Smooth muscle cell (in vitro differentiated cells): Measurements from ENCODE around the gene SIVA1. TPM values are rescaled to one million over a fixed set of nuclear protein-coding genes. Genes with fewer than 3 reads are reported as not detected.

Experiments used
- DNase-seq: peaks from one replicate; lab custom pipeline; 2025; ENCODE audit not compliant: unreplicated experiment; lab: John Stamatoyannopoulos, UW
- H2AFZ ChIP-seq: fragments of 200-600 bp; sonication (generic); 2 replicates; pipeline ENCODE4 v1.6.0; 2016; ENCODE audit warnings: antibody characterized with exemption, low read depth, mild to moderate bottlenecking
- H3F3A ChIP-seq: fragments of 200-600 bp; sonication (generic); 2 replicates; pipeline ENCODE4 v1.6.0; 2017; ENCODE audit warnings: antibody characterized with exemption, low read depth
- H3K27ac ChIP-seq: fragments of 200-600 bp; sonication (generic); 2 replicates; pipeline ENCODE4 v1.5.1; 2016; ENCODE audit warnings: low read depth, mild to moderate bottlenecking
- H3K27me3 ChIP-seq: fragments of 200-600 bp; sonication (generic); 2 replicates; pipeline ENCODE4 v1.6.1; 2016; ENCODE audit warnings: low read depth, mild to moderate bottlenecking
- H3K36me3 ChIP-seq: fragments of 200-600 bp; sonication (generic); 2 replicates; pipeline ENCODE4 v1.5.1; 2016; ENCODE audit warnings: low read depth
- H3K4me1 ChIP-seq: fragments of 200-600 bp; sonication (generic); 2 replicates; pipeline ENCODE4 v1.5.1; 2016; ENCODE audit warnings: low read depth
- H3K4me2 ChIP-seq: fragments of 200-600 bp; sonication (generic); 2 replicates; pipeline ENCODE4 v1.6.0; 2016; ENCODE audit warnings: mild to moderate bottlenecking
- H3K4me3 ChIP-seq: fragments of 200-600 bp; sonication (generic); 2 replicates; pipeline ENCODE4 v1.5.1; 2016; ENCODE audit warnings: mild to moderate bottlenecking
- H3K79me2 ChIP-seq: fragments of 200-600 bp; sonication (generic); 2 replicates; pipeline ENCODE4 v1.6.0; 2016; ENCODE audit warnings: low read depth, mild to moderate bottlenecking
- H3K9ac ChIP-seq: fragments of 200-600 bp; sonication (generic); 2 replicates; pipeline ENCODE4 v1.6.0; 2016; ENCODE audit warnings: low read depth
- H3K9me3 ChIP-seq: fragments of 200-600 bp; sonication (generic); replicated peaks from 2 replicates; pipeline ENCODE4 v1.5.1; 2016; ENCODE audit warnings: low read depth
- H4K20me1 ChIP-seq: fragments of 200-600 bp; sonication (generic); 2 replicates; pipeline ENCODE4 v1.6.0; 2016; ENCODE audit warnings: low read depth
- CTCF ChIP-seq: fragments of 200-600 bp; sonication (generic); IDR thresholded peaks from 2 replicates; pipeline ENCODE4 v1.5.1; 2017; ENCODE audit warnings: borderline replicate concordance, mild to moderate bottlenecking, antibody characterized with exemption; ENCODE audit not compliant: insufficient read depth, poor library complexity, severe bottlenecking
- WGBS: methylation state at CpG from one replicate; pipeline ENCODE4 v1.1.7; 2016; ENCODE audit warnings: low lambda C conversion rate; 5-methylcytosine and 5-hydroxymethylcytosine counted together
- polyA plus RNA-seq: library from polyadenylated mRNA; unstranded; fragments of >200 nt; fragmentation: Nextera tagmentation; extraction: Ambion mirVana; gene quantifications from 2 replicates; pipeline ENCODE4 v1.2.1, GENCODE V29; 2016
- total RNA-seq: library from RNA; depleted of rRNA; stranded (reverse); fragments of >200 nt; gene quantifications from 2 replicates; pipeline ENCODE4 v1.2.3, GENCODE V29; 2014

The SIVA1 gene
- total and polyA plus RNA-seq, 2 experiments from 2014 or later, result 78.5 to 118 TPM

- Histone ChIP-seq H3K9me3 (no peaks in the 10 kb centered on the region), H3K27ac (no peak overlapping the region), H3F3A (no peaks in the 10 kb centered on the region), H4K20me1 (peaks cover 56% of the 10 kb centered on the region), H2AFZ (no peak overlapping the region), H3K4me1 (peaks cover 7% of the 10 kb centered on the region), H3K36me3 (no peaks in the 10 kb centered on the region), H3K27me3 (no peaks in the 10 kb centered on the region), H3K79me2 (peaks cover 34% of the 10 kb centered on the region), H3K9ac (peak overlapping the region; percentile 99), H3K4me2 (peak overlapping the region; percentile 95), H3K4me3 (peak overlapping the region; percentile 71)
- no peak for DNase-seq
- WGBS, result 81% methylated on average over 13 of the region's 13 CpGs
- TF ChIP-seq CTCF, result no peak
Observed at GRCh38 chr14:104754213-104754851, 1.4 kb downstream of the SIVA1 start.

- no peak overlapping the region for H3K27ac ChIP-seq
- no peaks in the 10 kb centered on the region for H3F3A ChIP-seq
- H3K36me3 ChIP-seq, result no peaks in the 10 kb centered on the region
- no peak overlapping the region for H3K9ac ChIP-seq
- no peak overlapping the region for H3K4me2 ChIP-seq
- H3K4me3 ChIP-seq, result no peak overlapping the region
- H3K9me3 ChIP-seq, result no peaks in the 10 kb centered on the region
- peaks cover 69% of the 10 kb centered on the region for H4K20me1 ChIP-seq
- peaks cover 7% of the 10 kb centered on the region for H3K4me1 ChIP-seq
- no peak overlapping the region for H2AFZ ChIP-seq
- TF ChIP-seq CTCF, result no peak
- peaks cover 34% of the 10 kb centered on the region for H3K79me2 ChIP-seq
- 97% methylated on average over 11 of the region's 11 CpGs for WGBS
- no peak for DNase-seq
- H3K27me3 ChIP-seq, result no peaks in the 10 kb centered on the region
Observed at GRCh38 chr14:104755621-104756020, 2.7 kb downstream of the SIVA1 start.

- Histone ChIP-seq H3K27ac (no peak overlapping the region), H2AFZ (no peak overlapping the region), H3K9ac (no peak overlapping the region), H3K4me1 (peaks cover 7% of the 10 kb centered on the region), H3K27me3 (no peaks in the 10 kb centered on the region), H3K9me3 (no peaks in the 10 kb centered on the region), H3K36me3 (no peaks in the 10 kb centered on the region), H3K79me2 (peaks cover 34% of the 10 kb centered on the region), H3K4me2 (no peak overlapping the region), H3F3A (no peaks in the 10 kb centered on the region), H4K20me1 (peaks cover 71% of the 10 kb centered on the region), H3K4me3 (no peak overlapping the region)
- TF ChIP-seq CTCF, result no peak
- 96% methylated on average over 25 of the region's 27 CpGs for WGBS
- no peak for DNase-seq
Observed at GRCh38 chr14:104756477-104757237, 3.7 kb downstream of the SIVA1 start.
